ENCODE results near the gene TRPC4AP.

DNA sequence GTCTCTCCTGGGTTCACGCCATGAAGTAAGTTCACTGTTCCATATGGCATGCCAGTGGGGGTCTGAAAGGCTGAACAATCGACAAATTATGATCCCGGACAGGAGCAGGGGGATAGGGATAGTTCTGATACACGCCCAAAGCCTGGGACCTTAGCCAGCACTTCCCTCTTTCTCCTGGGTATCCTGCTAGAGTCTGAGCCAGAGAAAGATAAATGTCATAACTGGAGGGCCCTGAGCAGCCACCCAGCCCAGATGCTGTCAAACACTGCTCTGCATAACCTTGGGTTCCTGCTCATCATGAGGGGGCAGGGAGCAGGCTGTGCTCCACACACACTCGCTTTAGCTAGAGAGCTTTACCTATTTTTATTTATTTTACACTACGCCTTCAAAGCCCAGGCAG lies 42.3 kb upstream of the TRPC4AP start:
- TF ChIP-seq CTCF (IDR thresholded peaks at IDR 0.05) (no peak), POLR2AphosphoS5 (IDR thresholded peaks at IDR 0.05) (no peak)
